ENCODE results near the gene CABP4.

GRCh38 chr11:67506426-67507051 lies 51.4 kb downstream of the CABP4 start:
- TF ChIP-seq POLR2A (IDR thresholded peaks at IDR 0.05; ENCODE audit: low read depth, low read length) = no peak
- TF ChIP-seq PAX5 (IDR thresholded peaks at IDR 0.05; ENCODE audit: insufficient read depth, low read length, severe bottlenecking) = no peak
- TF ChIP-seq TAF1 (IDR thresholded peaks at IDR 0.05; ENCODE audit: low read depth, low read length) = no peak
